HCT116 (cell line): ENCODE data around the gene ZDHHC14. TPM values are rescaled to one million over a fixed set of nuclear protein-coding genes. Genes with fewer than 3 reads are reported as not detected.
"Not testable (repeated sequence)": the region's sequence is repeated elsewhere in the genome, so short reads cannot be mapped to it uniquely, and the experiment has no call there.

Source experiments
- ATAC-seq: fragments of 200-7000 bp; cut with Tn5 transposase; 2 replicates; pipeline ENCODE4 v1.9.1; 2020; ENCODE audit warnings: mild to moderate bottlenecking, moderate library complexity
- BruUV-seq: library from RNA; stranded (reverse); fragments of 400-500 nt; replicated peaks from 2 replicates; lab custom pipeline; 2021; lab: Mats Ljungman, UMichigan
- CTCF ChIA-PET: fragments of 300-600 bp; sonication (Branson Sonifier 250); formaldehyde crosslinking; loops from one replicate; lab custom pipeline; 2021; ENCODE audit warnings: antibody characterized with exemption; lab: Charles Lee
- POLR2A ChIA-PET: fragments of 300-600, 350-600 bp; sonication (Branson Sonifier 250); formaldehyde crosslinking; loops from one replicate; lab custom pipeline; 2021; ENCODE audit warnings: antibody characterized with exemption; lab: Charles Lee
- RAD21 ChIA-PET, 2 experiments: fragments of 300-600 bp; sonication (Branson Sonifier 250); formaldehyde crosslinking; loops; one replicate each; lab custom pipeline; 2023; ENCODE audit warnings: low total read pairs in 2 of 2; ENCODE audit not compliant: uncharacterized antibody in 2 of 2, unreplicated experiment in 2 of 2, low non-redundant PET in 1 of 2; lab: Charles Lee
- DNase-seq: peaks from one replicate; pipeline ENCODE4 v3.0.0-alpha.2; 2010; ENCODE audit warnings: low read depth, low spot score
- H2AFZ ChIP-seq: fragments of 200-600 bp; shearing (Covaris generic), sonication (generic); 2 replicates; pipeline ENCODE4 v1.6.1; 2017; ENCODE audit warnings: low read depth, mixed run types, mixed read lengths, antibody characterized with exemption, low read length; ENCODE audit not compliant: poor library complexity, severe bottlenecking
- H3K27ac ChIP-seq: 2 replicates; pipeline ENCODE4 v1.5.1; 2012; ENCODE audit warnings: low read depth, low read length
- H3K27me3 ChIP-seq: fragments of 200-600 bp; sonication (generic); 2 replicates; pipeline ENCODE4 v1.6.1; 2016; ENCODE audit warnings: mixed run types, low read length, mixed read lengths; ENCODE audit not compliant: insufficient read depth
- H3K36me3 ChIP-seq, 2 experiments: fragments of 200-500 bp in 1 of 2; fragments of 200-600 bp in 1 of 2; sonication (Bioruptor generic) in 1 of 2; sonication (generic) in 1 of 2; 2 replicates each; pipeline versions ENCODE4 v1.5.1 to v1.6.1; 2014 to 2016; ENCODE audit warnings: low read length in 2 of 2, inconsistent platforms in 1 of 2, mixed read lengths in 1 of 2, mixed run types in 1 of 2; ENCODE audit not compliant: insufficient read depth in 2 of 2, control insufficient read depth in 1 of 2
- H3K4me1 ChIP-seq, 2 experiments: fragments of 200-600 bp in 1 of 2; sonication (generic) in 1 of 2; 2 replicates each; pipeline versions ENCODE4 v1.5.1 to v1.6.1; 2012 to 2017; ENCODE audit warnings: low read length in 2 of 2, inconsistent platforms in 1 of 2, mild to moderate bottlenecking in 1 of 2, mixed read lengths in 1 of 2, mixed run types in 1 of 2, moderate library complexity in 1 of 2; ENCODE audit not compliant: insufficient read depth in 2 of 2, control insufficient read depth in 1 of 2
- H3K4me2 ChIP-seq: fragments of 200-600 bp; sonication (generic); 2 replicates; pipeline ENCODE4 v1.6.1; 2017; ENCODE audit warnings: mixed run types, low read length, mixed read lengths
- H3K4me3 ChIP-seq, 2 experiments: fragments of 200-600 bp in 1 of 2; sonication (generic) in 1 of 2; replicated peaks in 1 of 2; 2 replicates each; pipeline ENCODE4 v1.5.1; 2011 to 2016; ENCODE audit warnings: low read length in 2 of 2, control low read depth in 1 of 2, low read depth in 1 of 2, mild to moderate bottlenecking in 1 of 2, mixed read lengths in 1 of 2, mixed run types in 1 of 2
- H3K79me2 ChIP-seq: fragments of 200-600 bp; sonication (generic); 2 replicates; pipeline ENCODE4 v1.6.1; 2017; ENCODE audit warnings: mild to moderate bottlenecking, mixed run types, low read length, moderate library complexity, mixed read lengths; ENCODE audit not compliant: insufficient read depth
- H3K9ac ChIP-seq: fragments of 200-600 bp; sonication (generic); 2 replicates; pipeline ENCODE4 v1.6.1; 2016; ENCODE audit warnings: low read length, mixed read lengths
- H3K9me2 ChIP-seq: fragments of 200-600 bp; sonication (generic), shearing (Covaris generic); 2 replicates; pipeline ENCODE4 v1.6.1; 2017; ENCODE audit warnings: mixed run types, mild to moderate bottlenecking, moderate library complexity; ENCODE audit not compliant: insufficient read depth
- H3K9me3 ChIP-seq, 2 experiments: fragments of 200-500 bp in 1 of 2; fragments of 200-600 bp in 1 of 2; sonication (Bioruptor generic) in 1 of 2; sonication (generic) in 1 of 2; 2 replicates each; pipeline ENCODE4 v1.6.1; 2014 to 2017; ENCODE audit warnings: low read length in 2 of 2, mixed read lengths in 2 of 2, inconsistent platforms in 1 of 2, low read depth in 1 of 2, mild to moderate bottlenecking in 1 of 2, mixed run types in 1 of 2, moderate library complexity in 1 of 2; ENCODE audit not compliant: control insufficient read depth in 1 of 2, insufficient read depth in 1 of 2
- H4K20me1 ChIP-seq: fragments of 200-600 bp; sonication (generic), shearing (Covaris generic); 2 replicates; pipeline ENCODE4 v1.6.1; 2017; ENCODE audit warnings: mixed run types, mild to moderate bottlenecking, moderate library complexity; ENCODE audit not compliant: insufficient read depth
- CBX3 ChIP-seq: IDR thresholded peaks from 2 replicates; pipeline ENCODE4 v1.6.1; 2012; ENCODE audit warnings: low read depth
- CEBPB ChIP-seq: IDR thresholded peaks from 2 replicates; pipeline ENCODE4 v1.6.1; 2012; ENCODE audit warnings: low read depth
- CTCF ChIP-seq, 3 experiments: fragments of 200-600 bp in 1 of 3; sonication (generic) in 1 of 3; IDR thresholded peaks in 2 of 3; conservative IDR thresholded peaks in 1 of 3; 2 replicates each; pipeline ENCODE4 v1.5.1; 2012 to 2017; ENCODE audit warnings: low read depth in 2 of 3, low read length in 2 of 3, antibody characterized with exemption in 1 of 3, borderline replicate concordance in 1 of 3, control low read depth in 1 of 3, mild to moderate bottlenecking in 1 of 3, mixed read lengths in 1 of 3, mixed run types in 1 of 3, moderate library complexity in 1 of 3; ENCODE audit not compliant: insufficient read depth in 1 of 3
- FOSL1 ChIP-seq: IDR thresholded peaks from 2 replicates; pipeline ENCODE4 v1.6.1; 2012; ENCODE audit warnings: low read depth
- POLR2A ChIP-seq: IDR thresholded peaks from 2 replicates; pipeline ENCODE4 v1.7.0; 2011; ENCODE audit warnings: borderline replicate concordance; ENCODE audit not compliant: insufficient read depth, insufficient read length; ENCODE audit errors: extremely low read depth
- RAD21 ChIP-seq: IDR thresholded peaks from 2 replicates; pipeline ENCODE4 v1.6.1; 2012; ENCODE audit warnings: low read depth, mild to moderate bottlenecking
- SP1 ChIP-seq: IDR thresholded peaks from 2 replicates; pipeline ENCODE4 v1.6.1; 2012; ENCODE audit warnings: low read depth
- SRF ChIP-seq: IDR thresholded peaks from 2 replicates; pipeline ENCODE4 v1.6.1; 2012; ENCODE audit warnings: low read depth
- TCF7L2 ChIP-seq: IDR thresholded peaks from 2 replicates; pipeline ENCODE4 v1.7.0; 2011; ENCODE audit warnings: borderline replicate concordance, inconsistent platforms; ENCODE audit not compliant: insufficient read depth, insufficient read length; ENCODE audit errors: extremely low read depth
- YY1 ChIP-seq: IDR thresholded peaks from 2 replicates; pipeline ENCODE4 v1.6.1; 2011; ENCODE audit warnings: low read length, low read depth, moderate library complexity, mild to moderate bottlenecking; ENCODE audit not compliant: insufficient replicate concordance; ENCODE audit errors: extremely low read depth
- intact Hi-C: fragments of 100-400 bp; cut with micrococcal nuclease; formaldehyde crosslinking; loops from 2 replicates; pipeline ENCODE4 v1.10.0; 2022
- total RNA-seq: library from RNA; stranded (reverse); gene quantifications from one replicate; pipeline ENCODE4 v1.2.1, GENCODE V29; 2021; ENCODE audit not compliant: unreplicated experiment
- TF ChIP-seq, protein P1 (sequence below): IDR thresholded peaks from 2 replicates; pipeline ENCODE4 v1.6.1; 2011; ENCODE audit warnings: mild to moderate bottlenecking, low read length, moderate library complexity; ENCODE audit not compliant: insufficient replicate concordance; ENCODE audit errors: extremely low read depth

The ZDHHC14 gene
- total RNA-seq, 1 experiment from 2014 or later = 5.3 TPM

DNA sequence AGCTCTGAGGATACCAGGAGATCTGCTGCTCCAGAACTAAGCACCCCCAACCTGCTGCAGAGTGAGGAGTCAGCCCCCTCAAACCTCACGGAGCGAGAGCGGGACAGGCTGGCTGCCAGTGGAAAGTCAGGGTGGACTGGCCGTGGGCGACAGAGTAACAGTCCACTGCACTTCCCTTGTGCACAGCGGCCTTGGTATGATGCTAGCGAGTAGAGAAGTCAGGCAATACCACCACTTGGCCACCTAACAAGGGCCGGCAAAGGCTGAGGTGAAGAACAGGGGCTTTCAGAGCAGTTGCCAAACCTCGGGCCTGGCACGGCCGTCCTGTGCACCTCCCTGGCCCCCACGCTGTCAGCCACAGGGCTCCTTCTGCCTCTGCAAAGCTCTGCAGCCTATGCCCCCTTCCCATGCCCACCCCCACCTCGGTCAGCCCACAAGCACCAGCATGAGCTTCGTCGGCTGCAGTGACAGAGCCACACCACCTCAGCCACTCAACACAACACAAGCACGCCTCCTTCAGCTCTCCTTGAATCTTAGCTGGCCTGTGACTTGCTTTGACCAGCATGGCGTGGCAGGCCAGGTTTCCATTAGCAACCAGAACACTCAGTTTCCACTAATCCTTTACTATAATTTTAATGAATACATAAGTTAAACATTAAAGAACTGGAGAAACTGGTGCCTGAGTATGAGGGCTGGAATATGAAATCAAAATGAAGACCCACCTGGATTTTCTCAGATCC is 314.5 kb downstream of the ZDHHC14 start (continued):
- TF ChIP-seq, protein P1, sequence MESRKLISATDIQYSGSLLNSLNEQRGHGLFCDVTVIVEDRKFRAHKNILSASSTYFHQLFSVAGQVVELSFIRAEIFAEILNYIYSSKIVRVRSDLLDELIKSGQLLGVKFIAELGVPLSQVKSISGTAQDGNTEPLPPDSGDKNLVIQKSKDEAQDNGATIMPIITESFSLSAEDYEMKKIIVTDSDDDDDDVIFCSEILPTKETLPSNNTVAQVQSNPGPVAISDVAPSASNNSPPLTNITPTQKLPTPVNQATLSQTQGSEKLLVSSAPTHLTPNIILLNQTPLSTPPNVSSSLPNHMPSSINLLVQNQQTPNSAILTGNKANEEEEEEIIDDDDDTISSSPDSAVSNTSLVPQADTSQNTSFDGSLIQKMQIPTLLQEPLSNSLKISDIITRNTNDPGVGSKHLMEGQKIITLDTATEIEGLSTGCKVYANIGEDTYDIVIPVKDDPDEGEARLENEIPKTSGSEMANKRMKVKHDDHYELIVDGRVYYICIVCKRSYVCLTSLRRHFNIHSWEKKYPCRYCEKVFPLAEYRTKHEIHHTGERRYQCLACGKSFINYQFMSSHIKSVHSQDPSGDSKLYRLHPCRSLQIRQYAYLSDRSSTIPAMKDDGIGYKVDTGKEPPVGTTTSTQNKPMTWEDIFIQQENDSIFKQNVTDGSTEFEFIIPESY = no peak
- TF ChIP-seq CEBPB (no peak), SRF (no peak), RAD21 (no peak), TCF7L2 (no peak)
- TF ChIP-seq, all 23 proteins: peak for 0

- H3K27ac ChIP-seq = no peak overlapping the region
- POLR2A ChIA-PET = no interaction called here
- DNase-seq (no peak), ATAC-seq (no peak)
- H3K9me3 ChIP-seq = no peaks in the 10 kb centered on the region
- H3K4me2 ChIP-seq = no peak overlapping the region
- intact Hi-C loops = no loop called here
- CTCF ChIA-PET = no interaction called here
- no peaks in the 10 kb centered on the region for H3K27me3 ChIP-seq
- H3K4me3 ChIP-seq = no peak overlapping the region
- H3K4me1 ChIP-seq = no peaks in the 10 kb centered on the region
- no peak overlapping the region for H2AFZ ChIP-seq
- H3K79me2 ChIP-seq = no peaks in the 10 kb centered on the region
- RAD21 ChIA-PET = no interaction called here
- no peaks in the 10 kb centered on the region for H4K20me1 ChIP-seq
- H3K9ac ChIP-seq = no peak overlapping the region
- no peak for TF ChIP-seq YY1
- no peak for TF ChIP-seq RAD21
- TF ChIP-seq POLR2A = no peak
- no peak for TF ChIP-seq CBX3
- no peak for TF ChIP-seq CTCF (IDR thresholded peaks at IDR 0.05 in 2 of 3, conservative IDR thresholded peaks at IDR 0.05 in 1 of 3; ENCODE audit: borderline replicate concordance in 1 of 3, insufficient read depth in 1 of 3, low read depth in 2 of 3, low read length in 2 of 3)
- no peak for TF ChIP-seq SP1
- TF ChIP-seq FOSL1 = no peak
- TF ChIP-seq TCF7L2 = no peak
- no peaks in the 10 kb centered on the region for H3K9me2 ChIP-seq
- no TSS peak for BruUV-seq
- no peaks in the 10 kb centered on the region for H3K36me3 ChIP-seq
Measured at GRCh38 chr6:157699777-157700636, 319.0 kb downstream of the ZDHHC14 start.

DNA sequence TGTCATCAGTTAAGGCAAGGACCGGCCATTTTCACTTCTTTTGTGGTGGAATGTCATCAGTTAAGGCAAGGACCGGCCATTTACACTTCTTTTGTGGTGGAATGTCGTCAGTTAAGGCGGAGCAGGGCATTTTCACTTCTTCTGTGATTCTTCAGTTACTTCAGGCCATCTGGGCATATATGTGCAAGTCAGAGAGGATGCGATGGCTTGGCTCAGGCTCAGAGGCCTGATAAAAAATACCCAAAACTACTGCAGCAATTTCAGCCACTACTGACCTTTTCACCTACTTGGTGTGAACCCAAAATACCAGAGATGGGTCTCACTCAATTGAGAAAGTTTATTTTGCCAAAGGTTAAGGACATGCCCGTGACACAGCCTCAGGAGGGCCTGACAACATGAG is 325.4 kb downstream of the ZDHHC14 start:
- BruUV-seq, RAD21 ChIA-PET: not testable (repeated sequence)

More for the DNA sequence above, 325.4 kb downstream of the ZDHHC14 start:
- ATAC-seq, H3K36me3 ChIP-seq, H3K27ac ChIP-seq, intact Hi-C loops, POLR2A ChIA-PET, H3K4me1 ChIP-seq, H3K4me2 ChIP-seq, H3K9ac ChIP-seq, H4K20me1 ChIP-seq, H3K4me3 ChIP-seq, H3K9me2 ChIP-seq, H3K79me2 ChIP-seq, H2AFZ ChIP-seq, H3K27me3 ChIP-seq, CTCF ChIA-PET, DNase-seq, H3K9me3 ChIP-seq: not testable (repeated sequence)
